Suprapubic skin (tissue), 4 donors: ENCODE measurements around the gene MUC5AC. TPM values are rescaled to one million over a fixed set of nuclear protein-coding genes. Genes with fewer than 3 reads are reported as not detected.
A peak's percentile ranks its signal among the peaks of the same experiment; 100 is the strongest.

ENCODE experiments used
- DNase-seq, 2 donors: peaks; one replicate each; pipeline ENCODE4 v3.0.0-alpha.2; 2019; ENCODE audit warnings: low spot score in 2 of 2
- H3K27ac ChIP-seq: fragments of 200-600 bp; sonication (generic); one replicate; pipeline ENCODE4 v1.5.1; 2019
- H3K27me3 ChIP-seq: fragments of 200-600 bp; sonication (generic); one replicate; pipeline ENCODE4 v1.5.1; 2019
- H3K36me3 ChIP-seq: fragments of 200-600 bp; sonication (generic); one replicate; pipeline ENCODE4 v1.5.1; 2019
- H3K4me1 ChIP-seq: fragments of 200-600 bp; sonication (generic); one replicate; pipeline ENCODE4 v1.5.1; 2019
- H3K4me3 ChIP-seq: fragments of 200-600 bp; sonication (generic); one replicate; pipeline ENCODE4 v1.5.1; 2019; ENCODE audit warnings: mild to moderate bottlenecking
- H3K9me3 ChIP-seq: fragments of 200-600 bp; sonication (generic); one replicate; pipeline ENCODE4 v1.5.1; 2019
- EP300 ChIP-seq: sonication (generic); formaldehyde crosslinking; IDR thresholded peaks from one replicate; pipeline ENCODE4 v1.6.1; 2017; ENCODE audit warnings: antibody characterized with exemption
- POLR2A ChIP-seq, 2 donors: fragments of 450-650 bp; IDR thresholded peaks; one replicate each; pipeline ENCODE4 v1.6.1; 2017; ENCODE audit warnings: antibody characterized with exemption in 2 of 2, mild to moderate bottlenecking in 2 of 2, moderate library complexity in 2 of 2
- POLR2AphosphoS5 ChIP-seq, 3 donors: sonication (generic); formaldehyde crosslinking; IDR thresholded peaks; one replicate each; pipeline ENCODE4 v1.6.1; 2017; ENCODE audit warnings: antibody characterized with exemption in 3 of 3
- WGBS: methylation state at CpG from one replicate; pipeline ENCODE4 v1.1.5; 2018; 5-methylcytosine and 5-hydroxymethylcytosine counted together
- total RNA-seq, 4 donors: library from RNA; depleted of rRNA; stranded (reverse); fragments of >200 nt; gene quantifications; one replicate each; pipeline ENCODE4 v1.1.0, GENCODE V29; 2016
- TF ChIP-seq, protein P1 (sequence below), 2 donors: fragments of 200-600 bp in 1 of 2; fragments of 450-650 bp in 1 of 2; sonication (generic) in 1 of 2; IDR thresholded peaks; one replicate each; pipeline ENCODE4 v1.5.1; 2016 to 2019; ENCODE audit warnings: antibody characterized with exemption in 2 of 2, mild to moderate bottlenecking in 1 of 2, moderate library complexity in 1 of 2

MUC5AC gene
- total RNA-seq, 4 donors from 2014 or later: not detected

DNA sequence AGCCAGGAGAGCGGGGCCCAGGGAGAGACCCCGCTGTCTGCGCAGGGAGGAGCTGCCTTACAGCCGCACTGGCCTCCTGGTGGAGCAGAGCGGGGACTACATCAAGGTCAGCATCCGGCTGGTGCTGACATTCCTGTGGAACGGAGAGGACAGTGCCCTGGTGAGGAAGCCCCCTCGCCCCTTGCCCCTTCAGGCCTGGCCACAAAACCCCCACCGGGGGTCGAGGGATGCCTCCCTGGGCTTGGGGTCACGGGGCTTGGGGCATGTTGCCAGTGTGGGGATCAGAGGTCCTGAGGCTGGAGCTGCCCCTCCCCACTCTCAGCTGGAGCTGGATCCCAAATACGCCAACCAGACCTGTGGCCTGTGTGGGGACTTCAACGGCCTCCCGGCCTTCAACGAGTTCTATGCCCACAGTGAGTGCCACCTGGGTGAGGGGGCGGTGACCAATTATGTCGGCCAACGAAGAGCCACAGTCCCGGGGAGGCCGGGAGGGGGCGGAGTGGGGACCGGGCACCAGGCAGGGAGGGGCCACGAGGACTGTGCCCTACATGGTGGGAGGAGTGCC is 69.3 kb downstream of the MUC5AC start:
- Histone ChIP-seq H3K4me1 (peaks cover 8% of the 10 kb centered on the region), H3K27ac (no peak overlapping the region), H3K9me3 (no peaks in the 10 kb centered on the region), H3K4me3 (no peak overlapping the region), H3K36me3 (no peaks in the 10 kb centered on the region), H3K27me3 (peaks cover 98% of the 10 kb centered on the region)
- peak; percentile 57 to 76 for DNase-seq
- TF ChIP-seq EP300 (no peak), POLR2A (IDR thresholded peaks at IDR 0.05) (no peak), POLR2AphosphoS5 (IDR thresholded peaks at IDR 0.05) (no peak)
- TF ChIP-seq, protein P1, sequence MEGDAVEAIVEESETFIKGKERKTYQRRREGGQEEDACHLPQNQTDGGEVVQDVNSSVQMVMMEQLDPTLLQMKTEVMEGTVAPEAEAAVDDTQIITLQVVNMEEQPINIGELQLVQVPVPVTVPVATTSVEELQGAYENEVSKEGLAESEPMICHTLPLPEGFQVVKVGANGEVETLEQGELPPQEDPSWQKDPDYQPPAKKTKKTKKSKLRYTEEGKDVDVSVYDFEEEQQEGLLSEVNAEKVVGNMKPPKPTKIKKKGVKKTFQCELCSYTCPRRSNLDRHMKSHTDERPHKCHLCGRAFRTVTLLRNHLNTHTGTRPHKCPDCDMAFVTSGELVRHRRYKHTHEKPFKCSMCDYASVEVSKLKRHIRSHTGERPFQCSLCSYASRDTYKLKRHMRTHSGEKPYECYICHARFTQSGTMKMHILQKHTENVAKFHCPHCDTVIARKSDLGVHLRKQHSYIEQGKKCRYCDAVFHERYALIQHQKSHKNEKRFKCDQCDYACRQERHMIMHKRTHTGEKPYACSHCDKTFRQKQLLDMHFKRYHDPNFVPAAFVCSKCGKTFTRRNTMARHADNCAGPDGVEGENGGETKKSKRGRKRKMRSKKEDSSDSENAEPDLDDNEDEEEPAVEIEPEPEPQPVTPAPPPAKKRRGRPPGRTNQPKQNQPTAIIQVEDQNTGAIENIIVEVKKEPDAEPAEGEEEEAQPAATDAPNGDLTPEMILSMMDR (IDR thresholded peaks at IDR 0.05): no peak
- WGBS: no CpG with 5 or more reads among the region's 23 CpGs

DNA sequence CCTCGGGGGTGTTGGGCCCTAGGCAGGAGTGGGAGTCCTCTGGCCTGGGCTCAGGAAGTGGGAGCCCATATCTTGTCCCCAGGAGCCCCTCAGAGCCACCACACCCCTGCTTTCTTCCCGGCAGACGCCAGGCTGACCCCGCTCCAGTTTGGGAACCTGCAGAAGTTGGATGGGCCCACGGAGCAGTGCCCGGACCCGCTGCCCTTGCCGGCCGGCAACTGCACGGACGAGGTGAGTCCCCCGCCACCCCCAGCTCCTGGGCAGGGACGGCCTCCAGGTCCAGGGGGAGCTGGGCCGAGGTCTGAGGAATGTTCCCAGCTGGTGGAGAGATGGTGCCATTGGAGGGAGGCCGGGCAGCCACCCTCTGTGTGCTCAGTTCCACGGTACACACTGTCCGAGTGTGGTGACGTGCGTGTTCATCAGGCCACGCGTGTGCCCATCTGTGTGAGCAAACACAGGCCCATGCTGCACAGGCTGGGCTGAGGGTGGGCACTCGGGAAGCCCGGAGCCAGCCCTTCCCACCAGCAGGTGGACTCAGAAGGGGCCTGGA is 69.9 kb downstream of the MUC5AC start:
- Histone ChIP-seq H3K4me3 (no peak overlapping the region), H3K27ac (no peak overlapping the region), H3K36me3 (no peaks in the 10 kb centered on the region), H3K9me3 (no peaks in the 10 kb centered on the region), H3K27me3 (peaks cover 98% of the 10 kb centered on the region), H3K4me1 (peaks cover 8% of the 10 kb centered on the region)
- WGBS: no CpG with 5 or more reads among the region's 23 CpGs
- DNase-seq: peak; percentile 41 to 60
- TF ChIP-seq, protein P1 (IDR thresholded peaks at IDR 0.05): no peak
- TF ChIP-seq POLR2AphosphoS5 (IDR thresholded peaks at IDR 0.05) (no peak), POLR2A (IDR thresholded peaks at IDR 0.05) (no peak), EP300 (no peak)

DNA sequence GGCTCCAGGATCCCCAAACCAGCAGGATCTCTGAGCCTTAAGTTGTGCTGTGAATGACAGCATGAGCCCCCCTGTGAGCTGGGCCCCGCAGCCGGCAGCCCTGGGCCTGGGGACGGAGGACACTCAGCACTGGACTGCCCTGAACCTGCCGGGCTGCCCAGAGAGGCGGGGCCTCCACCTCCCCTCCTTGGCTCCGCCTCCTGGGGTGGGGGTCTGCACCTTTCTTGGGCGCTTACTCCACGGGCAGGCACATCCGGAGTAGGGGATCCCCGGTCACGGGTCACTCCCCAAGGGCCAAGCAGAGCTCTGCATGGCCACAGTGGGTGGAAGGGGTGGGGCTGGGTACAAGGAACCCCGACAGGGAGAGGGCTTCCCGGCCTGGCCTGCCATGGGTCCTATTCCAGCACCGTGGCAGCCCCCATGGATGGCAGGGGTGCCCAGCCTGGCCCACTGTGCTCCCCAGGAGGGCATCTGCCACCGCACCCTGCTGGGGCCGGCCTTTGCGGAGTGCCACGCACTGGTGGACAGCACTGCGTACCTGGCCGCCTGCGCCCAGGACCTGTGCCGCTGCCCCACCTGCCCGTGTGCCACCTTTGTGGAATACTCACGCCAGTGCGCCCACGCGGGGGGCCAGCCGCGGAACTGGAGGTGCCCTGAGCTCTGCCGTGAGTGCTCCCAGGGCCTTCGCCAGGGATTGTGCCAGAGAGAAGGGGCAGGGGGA is 70.5 kb downstream of the MUC5AC start:
- DNase-seq: peak; percentile 59 to 78
- no CpG with 5 or more reads among the region's 31 CpGs for WGBS
- H3K27ac ChIP-seq: no peak overlapping the region
- H3K4me3 ChIP-seq: no peak overlapping the region
- no peaks in the 10 kb centered on the region for H3K36me3 ChIP-seq
- no peaks in the 10 kb centered on the region for H3K9me3 ChIP-seq
- H3K27me3 ChIP-seq: peaks cover 98% of the 10 kb centered on the region
- peaks cover 14% of the 10 kb centered on the region for H3K4me1 ChIP-seq
- TF ChIP-seq EP300 (no peak), POLR2A (IDR thresholded peaks at IDR 0.05) (no peak), POLR2AphosphoS5 (IDR thresholded peaks at IDR 0.05) (no peak)
- TF ChIP-seq, protein P1 (IDR thresholded peaks at IDR 0.05): no peak

DNA sequence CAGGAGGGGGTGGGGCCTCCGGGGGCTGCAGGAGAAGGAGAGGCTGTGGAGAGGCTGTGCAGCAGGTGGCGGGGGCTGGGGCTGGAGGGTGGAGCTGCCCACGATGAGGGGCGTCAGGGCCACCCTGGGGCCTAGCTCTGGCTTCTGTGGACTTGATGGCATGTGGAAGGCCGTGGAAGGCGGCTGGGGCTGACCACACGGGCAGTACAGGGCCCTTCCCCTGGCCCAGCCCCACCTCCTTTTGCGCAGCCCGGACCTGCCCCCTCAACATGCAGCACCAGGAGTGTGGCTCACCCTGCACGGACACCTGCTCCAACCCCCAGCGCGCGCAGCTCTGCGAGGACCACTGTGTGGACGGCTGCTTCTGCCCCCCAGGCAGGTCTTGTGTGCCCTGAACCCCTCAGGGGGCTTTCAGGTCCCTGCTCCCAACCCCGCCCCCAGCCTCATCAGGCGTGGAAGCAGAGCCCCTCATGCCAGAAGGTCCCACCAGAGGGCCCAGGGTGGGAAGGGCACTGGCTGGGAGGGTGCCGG is 71.2 kb downstream of the MUC5AC start:
- 74% methylated on average over 16 of the region's 18 CpGs for WGBS
- H3K36me3 ChIP-seq: no peaks in the 10 kb centered on the region
- H3K27ac ChIP-seq: no peak overlapping the region
- no peak for TF ChIP-seq EP300
- TF ChIP-seq POLR2A (IDR thresholded peaks at IDR 0.05): no peak
- TF ChIP-seq, protein P1 (IDR thresholded peaks at IDR 0.05): no peak
- no peak for TF ChIP-seq POLR2AphosphoS5 (IDR thresholded peaks at IDR 0.05)
- peak; percentile 51 to 66 for DNase-seq
- no peak overlapping the region for H3K4me3 ChIP-seq
- H3K4me1 ChIP-seq: peaks cover 21% of the 10 kb centered on the region
- peaks cover 96% of the 10 kb centered on the region for H3K27me3 ChIP-seq
- no peaks in the 10 kb centered on the region for H3K9me3 ChIP-seq
